ENCODE measurements around the gene TPSD1.

Gene TPSD1

GRCh38 chr16:1283296-1283695 is 27.4 kb downstream of the TPSD1 start:
- Histone ChIP-seq H3K27ac (peak overlapping the region; percentile 21; the same call in 1 of the 2 replicates), H3K36me3 (no peaks in the 10 kb centered on the region), H3K9me3 (ENCODE audit: severe bottlenecking) (no peaks in the 10 kb centered on the region), H3K4me3 (ENCODE audit: low read depth, low read length) (no peak overlapping the region), H3K27me3 (ENCODE audit: insufficient read depth, low read depth, severe bottlenecking) (no peaks in the 10 kb centered on the region)
- TF ChIP-seq CTCF (IDR thresholded peaks at IDR 0.05; ENCODE audit: low read depth, low read length), result no peak
- DNase-seq, result peak; percentile 40

GRCh38 chr16:1283996-1284616 is 28.2 kb downstream of the TPSD1 start:
- no peaks in the 10 kb centered on the region for H3K9me3 ChIP-seq (ENCODE audit: severe bottlenecking)
- DNase-seq, result peak; percentile 61
- H3K27me3 ChIP-seq (ENCODE audit: insufficient read depth, low read depth, severe bottlenecking), result no peaks in the 10 kb centered on the region
- TF ChIP-seq CTCF (IDR thresholded peaks at IDR 0.05; ENCODE audit: low read depth, low read length), result no peak
- H3K27ac ChIP-seq, result peak overlapping the region; percentile 19; the same call in 1 of the 2 replicates
- H3K36me3 ChIP-seq, result no peaks in the 10 kb centered on the region
- H3K4me3 ChIP-seq (ENCODE audit: low read depth, low read length), result peak overlapping the region; percentile 11; the same call in 1 of the 2 replicates

- Histone ChIP-seq H3K27ac (no peak overlapping the region), H3K9me3 (ENCODE audit: severe bottlenecking) (no peaks in the 10 kb centered on the region), H3K4me3 (ENCODE audit: low read depth, low read length) (no peak overlapping the region), H3K27me3 (ENCODE audit: insufficient read depth, low read depth, severe bottlenecking) (no peaks in the 10 kb centered on the region), H3K36me3 (no peaks in the 10 kb centered on the region)
- peak; percentile 47 for TF ChIP-seq CTCF (IDR thresholded peaks at IDR 0.05; ENCODE audit: low read depth, low read length)
- peak; percentile 30 for DNase-seq
These were observed 30.0 kb downstream of the TPSD1 start for GRCh38 chr16:1285669-1286512.

- Histone ChIP-seq H3K4me3 (ENCODE audit: low read depth, low read length) (no peak overlapping the region), H3K27me3 (ENCODE audit: insufficient read depth, low read depth, severe bottlenecking) (no peaks in the 10 kb centered on the region), H3K9me3 (ENCODE audit: severe bottlenecking) (no peaks in the 10 kb centered on the region), H3K36me3 (no peaks in the 10 kb centered on the region), H3K27ac (no peak overlapping the region)
- DNase-seq, result no peak
- no peak for TF ChIP-seq CTCF (IDR thresholded peaks at IDR 0.05; ENCODE audit: low read depth, low read length)
These were observed 30.7 kb downstream of the TPSD1 start for GRCh38 chr16:1286513-1287094.

GRCh38 chr16:1287982-1288670 is 32.3 kb downstream of the TPSD1 start:
- no peak for TF ChIP-seq CTCF (IDR thresholded peaks at IDR 0.05; ENCODE audit: low read depth, low read length)
- Histone ChIP-seq H3K4me3 (ENCODE audit: low read depth, low read length) (no peak overlapping the region), H3K9me3 (ENCODE audit: severe bottlenecking) (no peaks in the 10 kb centered on the region), H3K36me3 (no peaks in the 10 kb centered on the region), H3K27ac (no peak overlapping the region), H3K27me3 (ENCODE audit: insufficient read depth, low read depth, severe bottlenecking) (no peaks in the 10 kb centered on the region)
- no peak for DNase-seq
